Panc1 (cell line): ENCODE data around the gene FCGBP. TPM values are rescaled to one million over a fixed set of nuclear protein-coding genes. Genes with fewer than 3 reads are reported as not detected.
A peak's percentile ranks its signal among the peaks of the same experiment; 100 is the strongest.

Source experiments
- ATAC-seq: fragments of 200-7000 bp; cut with Tn5 transposase; 2 replicates; pipeline ENCODE4 v1.9.1; 2020; ENCODE audit warnings: mild to moderate bottlenecking, moderate library complexity
- BruUV-seq: library from RNA; stranded (reverse); fragments of 400-500 nt; replicated peaks from 2 replicates; lab custom pipeline; 2021; lab: Mats Ljungman, UMichigan
- CTCF ChIA-PET: fragments of 300-600 bp; sonication (Branson Sonifier 250); formaldehyde crosslinking; loops from one replicate; lab custom pipeline; 2022; ENCODE audit warnings: antibody characterized with exemption; lab: Charles Lee
- POLR2A ChIA-PET: fragments of 300-600 bp; sonication (Branson Sonifier 250); formaldehyde crosslinking; loops from one replicate; lab custom pipeline; 2022; ENCODE audit warnings: antibody characterized with exemption; lab: Charles Lee
- DNase-seq: peaks from one replicate; pipeline ENCODE4 v3.0.0-alpha.2; 2010; ENCODE audit warnings: low read depth, low spot score
- H3K27ac ChIP-seq: 2 replicates; pipeline ENCODE4 v1.5.1; 2011; ENCODE audit warnings: mild to moderate bottlenecking, low read length, inconsistent platforms
- H3K27me3 ChIP-seq: fragments of 200-500 bp; sonication (Bioruptor generic); 2 replicates; pipeline ENCODE4 v1.6.0; 2014; ENCODE audit warnings: low read length, inconsistent platforms; ENCODE audit not compliant: control insufficient read depth, insufficient read depth
- H3K36me3 ChIP-seq: fragments of 200-500 bp; sonication (Bioruptor generic); 2 replicates; pipeline ENCODE4 v1.5.1; 2014; ENCODE audit warnings: inconsistent platforms, mild to moderate bottlenecking, low read length, moderate library complexity; ENCODE audit not compliant: control insufficient read depth, insufficient read depth
- H3K4me1 ChIP-seq: 2 replicates; pipeline ENCODE4 v1.5.1; 2011; ENCODE audit warnings: inconsistent platforms, mild to moderate bottlenecking, low read length, moderate library complexity; ENCODE audit not compliant: control insufficient read depth, insufficient read depth
- H3K4me3 ChIP-seq, 2 experiments: 2 replicates each; pipeline ENCODE4 v1.5.1; 2011 to 2012; ENCODE audit warnings: low read depth in 2 of 2, low read length in 2 of 2, mild to moderate bottlenecking in 2 of 2, inconsistent platforms in 1 of 2, moderate library complexity in 1 of 2
- H3K9me3 ChIP-seq: fragments of 200-500 bp; sonication (Bioruptor generic); 2 replicates; pipeline ENCODE4 v1.5.1; 2014; ENCODE audit warnings: low read depth, mild to moderate bottlenecking, inconsistent platforms, low read length, moderate library complexity; ENCODE audit not compliant: control insufficient read depth, insufficient read depth
- CTCF ChIP-seq: fragments of 450-650 bp; IDR thresholded peaks from 2 replicates; pipeline ENCODE4 v1.5.1; 2017; ENCODE audit warnings: mild to moderate bottlenecking
- POLR2AphosphoS5 ChIP-seq: IDR thresholded peaks from 2 replicates; pipeline ENCODE4 v1.6.1; 2012; ENCODE audit warnings: mild to moderate bottlenecking, low read depth, low read length, moderate library complexity
- REST ChIP-seq, 2 experiments: IDR thresholded peaks; 2 replicates each; pipeline ENCODE4 v1.6.1; 2011 to 2012; ENCODE audit warnings: low read depth in 2 of 2, control low read depth in 1 of 2, low read length in 1 of 2, mild to moderate bottlenecking in 1 of 2, moderate library complexity in 1 of 2; ENCODE audit not compliant: insufficient read depth in 1 of 2
- SIN3A ChIP-seq: IDR thresholded peaks from 2 replicates; pipeline ENCODE4 v1.6.1; 2012; ENCODE audit warnings: low read depth, mild to moderate bottlenecking, low read length, moderate library complexity, borderline replicate concordance; ENCODE audit not compliant: insufficient read depth
- TCF7L2 ChIP-seq: IDR thresholded peaks from 2 replicates; pipeline ENCODE4 v1.6.1; 2011; ENCODE audit warnings: mild to moderate bottlenecking, low read depth, low read length, inconsistent platforms
- in situ Hi-C: cut with HindIII; loops from 2 replicates; pipeline ENCODE4 v1.10.0; 2016; ENCODE audit warnings: low sequenced_read_pairs, low pct_unique_long_range_greater_than_20kb
- intact Hi-C: fragments of 100-400 bp; cut with micrococcal nuclease; formaldehyde crosslinking; loops from one replicate; pipeline ENCODE4 v1.10.0; 2022; ENCODE audit not compliant: unreplicated experiment
- total RNA-seq: library from RNA; stranded (reverse); gene quantifications from one replicate; pipeline ENCODE4 v1.2.1, GENCODE V29; 2021; ENCODE audit not compliant: unreplicated experiment

The FCGBP gene
- total RNA-seq, 1 experiment from 2014 or later, result 6.4 TPM

GRCh38 chr19:39936622-39937021 is 2.2 kb upstream of the FCGBP start:
- H3K4me1 ChIP-seq, result peaks cover 2% of the 10 kb centered on the region; the same call in 1 of the 2 replicates
- H3K27me3 ChIP-seq, result peaks cover 39% of the 10 kb centered on the region
- no TSS peak for BruUV-seq
- in situ Hi-C loops, result loop anchor here (5.0 to 25.0 kb wide), 8 partner anchors 36 to 949 kb away; partner anchors contain the start of genes FBXO17, PSMC4 and ZNF780A
- no peak for ATAC-seq
- CTCF ChIA-PET, result interaction anchor here (0.5 to 3.1 kb wide), 6 partner anchors 17 to 496 kb away, joined by 3 to 19 read pairs (median 4); partner anchors contain the start of gene PSMC4
- TF ChIP-seq TCF7L2, result no peak
- no peak for TF ChIP-seq REST (IDR thresholded peaks at IDR 0.05; ENCODE audit: insufficient read depth in 1 of 2, low read depth in 2 of 2, low read length in 1 of 2)
- TF ChIP-seq SIN3A, result no peak
- DNase-seq, result no peak
- no peak overlapping the region for H3K4me3 ChIP-seq
- no peak overlapping the region for H3K27ac ChIP-seq
- H3K36me3 ChIP-seq, result no peaks in the 10 kb centered on the region
- POLR2A ChIA-PET, result interaction anchor here (0.6 to 1.2 kb wide), 4 partner anchors 9 to 254 kb away, joined by 3 to 4 read pairs (median 4); partner anchors contain the start of gene FBL
- intact Hi-C loops, result no loop called here
- peaks cover 12% of the 10 kb centered on the region; the same call in 1 of the 2 replicates for H3K9me3 ChIP-seq

GRCh38 chr19:39936020-39936419 is 1.6 kb upstream of the FCGBP start:
- BruUV-seq, result no TSS peak
- Histone ChIP-seq H3K27me3 (peaks cover 40% of the 10 kb centered on the region), H3K27ac (no peak overlapping the region), H3K4me3 (no peak overlapping the region), H3K9me3 (peaks cover 10% of the 10 kb centered on the region; the same call in 1 of the 2 replicates), H3K4me1 (no peaks in the 10 kb centered on the region), H3K36me3 (no peaks in the 10 kb centered on the region)
- CTCF ChIA-PET, result interaction anchor here (0.5 to 3.1 kb wide), 6 partner anchors 16 to 496 kb away, joined by 3 to 19 read pairs (median 4); partner anchors contain the start of gene PSMC4
- DNase-seq, result no peak
- POLR2A ChIA-PET, result interaction anchor here (0.6 to 1.2 kb wide), 5 partner anchors 10 to 255 kb away, joined by 3 to 5 read pairs (median 4); no protein-coding TSS in a partner anchor
- intact Hi-C loops, result no loop called here
- in situ Hi-C loops, result loop anchor here (5.0 to 25.0 kb wide), 8 partner anchors 36 to 949 kb away; partner anchors contain the start of genes FBXO17, PSMC4 and ZNF780A
- ATAC-seq, result peak; percentile 47
- TF ChIP-seq SIN3A (no peak), TCF7L2 (no peak), REST (IDR thresholded peaks at IDR 0.05; ENCODE audit: insufficient read depth in 1 of 2, low read depth in 2 of 2, low read length in 1 of 2) (no peak), CTCF (no peak), POLR2AphosphoS5 (no peak)
